Tibial artery (tissue), 4 donors: ENCODE results near the gene SEC22C.

Experiments
- DNase-seq, 2 donors: peaks; one replicate each; pipeline ENCODE4 v3.0.0-alpha.2; 2019
- H3K27ac ChIP-seq, 2 donors: fragments of 200-600 bp; sonication (generic) in 1 of 2; 1 replicate in 1 of 2; 2 replicates in 1 of 2; pipeline ENCODE4 v1.5.1; 2018 to 2019; ENCODE audit warnings: mild to moderate bottlenecking in 1 of 2
- H3K27me3 ChIP-seq, 2 donors: fragments of 200-600 bp; sonication (generic) in 1 of 2; one replicate each; pipeline versions ENCODE4 v1.5.1 to v1.6.0; 2016 to 2019
- H3K36me3 ChIP-seq, 3 donors: fragments of 200-600 bp; sonication (generic) in 2 of 3; one replicate each; pipeline ENCODE4 v1.5.1; 2016 to 2019; ENCODE audit warnings: mild to moderate bottlenecking in 2 of 3
- H3K4me1 ChIP-seq, 4 donors: fragments of 200-600 bp; sonication (generic) in 2 of 4; 1 replicate in 3 of 4; 2 replicates in 1 of 4; pipeline ENCODE4 v1.5.1; 2016 to 2019
- H3K4me3 ChIP-seq, 2 donors: fragments of 200-600 bp; sonication (generic) in 1 of 2; 1 replicate in 1 of 2; 2 replicates in 1 of 2; pipeline ENCODE4 v1.5.1; 2018 to 2019; ENCODE audit warnings: mild to moderate bottlenecking in 2 of 2
- H3K9me3 ChIP-seq, 3 donors: fragments of 200-600 bp; sonication (generic) in 1 of 3; one replicate each; pipeline ENCODE4 v1.5.1; 2016 to 2019
- CTCF ChIP-seq, 2 experiments: fragments of 200-600 bp in 1 of 2; fragments of 450-650 bp in 1 of 2; IDR thresholded peaks; one replicate each; pipeline ENCODE4 v1.5.1; 2017 to 2019; ENCODE audit warnings: antibody characterized with exemption in 2 of 2, mild to moderate bottlenecking in 1 of 2, moderate library complexity in 1 of 2
- intact Hi-C: fragments of 100-400 bp; cut with DNase I; formaldehyde crosslinking; loops from one replicate; pipeline ENCODE4 v1.15.0; 2023; ENCODE audit warnings: low total_unique reads

SEC22C gene

GRCh38 chr3:42525736-42526345 is 55.9 kb downstream of the SEC22C start:
- no peak overlapping the region for H3K27ac ChIP-seq
- H3K36me3 ChIP-seq = peaks cover 0 to 73% (median 0%) of the 10 kb centered on the region in 3 donors
- H3K27me3 ChIP-seq = no peaks in the 10 kb centered on the region
- TF ChIP-seq CTCF (IDR thresholded peaks at IDR 0.05) = no peak
- H3K4me1 ChIP-seq = no peaks in the 10 kb centered on the region
- no peak overlapping the region for H3K4me3 ChIP-seq
- no peak for DNase-seq
- H3K9me3 ChIP-seq = no peaks in the 10 kb centered on the region
- intact Hi-C loops = no loop called here

- intact Hi-C loops = no loop called here
- no peaks in the 10 kb centered on the region for H3K9me3 ChIP-seq
- peaks cover 0 to 73% (median 0%) of the 10 kb centered on the region in 3 donors for H3K36me3 ChIP-seq
- DNase-seq = no peak
- TF ChIP-seq CTCF (IDR thresholded peaks at IDR 0.05) = no peak
- no peak overlapping the region for H3K27ac ChIP-seq
- no peak overlapping the region for H3K4me3 ChIP-seq
- no peaks in the 10 kb centered on the region for H3K27me3 ChIP-seq
- H3K4me1 ChIP-seq = no peaks in the 10 kb centered on the region
Measured at GRCh38 chr3:42525212-42525611, 56.6 kb downstream of the SEC22C start.

- Histone ChIP-seq H3K9me3 (no peaks in the 10 kb centered on the region), H3K4me3 (no peak overlapping the region)
Measured at GRCh38 chr3:42524751-42525150, 57.0 kb downstream of the SEC22C start.

GRCh38 chr3:42520906-42521305 is 60.9 kb downstream of the SEC22C start:
- peaks cover 0 to 18% (median 15%) of the 10 kb centered on the region in 4 donors for H3K4me1 ChIP-seq
- H3K27ac ChIP-seq = no peak overlapping the region
- H3K27me3 ChIP-seq = no peaks in the 10 kb centered on the region
- intact Hi-C loops = no loop called here
- H3K4me3 ChIP-seq = no peak overlapping the region
- no peak for DNase-seq
- TF ChIP-seq CTCF (IDR thresholded peaks at IDR 0.05) = no peak
- H3K9me3 ChIP-seq = no peaks in the 10 kb centered on the region
- peaks cover 0 to 52% (median 0%) of the 10 kb centered on the region in 3 donors for H3K36me3 ChIP-seq

More at GRCh38 chr3:42524751-42525150, 57.0 kb downstream of the SEC22C start:
- no peak overlapping the region for H3K27ac ChIP-seq
- no peak for TF ChIP-seq CTCF (IDR thresholded peaks at IDR 0.05)
- DNase-seq = no peak
- intact Hi-C loops = no loop called here
- no peaks in the 10 kb centered on the region for H3K27me3 ChIP-seq
- H3K36me3 ChIP-seq = peaks cover 0 to 77% (median 0%) of the 10 kb centered on the region in 3 donors
- H3K4me1 ChIP-seq = no peaks in the 10 kb centered on the region

- intact Hi-C loops = no loop called here
- Histone ChIP-seq H3K27me3 (no peaks in the 10 kb centered on the region), H3K27ac (no peak overlapping the region), H3K36me3 (peaks cover 0 to 46% (median 0%) of the 10 kb centered on the region in 3 donors), H3K4me3 (no peak overlapping the region), H3K9me3 (no peaks in the 10 kb centered on the region), H3K4me1 (peaks cover 0 to 24% (median 21%) of the 10 kb centered on the region in 4 donors)
- no peak for DNase-seq
- no peak for TF ChIP-seq CTCF (IDR thresholded peaks at IDR 0.05)
Measured at GRCh38 chr3:42520336-42520735, 61.4 kb downstream of the SEC22C start.
